A673 (cell line): ENCODE results near the gene BACH2.

Experiments used
- CTCF ChIP-seq: fragments of 300-800, 200-600 bp; sonication (generic); conservative IDR thresholded peaks from 2 replicates; pipeline ENCODE4 v1.5.1; 2017; ENCODE audit warnings: low read depth, mild to moderate bottlenecking, antibody characterized with exemption, low read length, moderate library complexity, mixed read lengths
- EZH2 ChIP-seq: fragments of 200-600 bp; sonication (generic); IDR thresholded peaks from 2 replicates; pipeline ENCODE4 v1.6.1; 2017; ENCODE audit warnings: borderline replicate concordance, low read depth, mild to moderate bottlenecking, mixed read lengths, antibody characterized with exemption, low read length; ENCODE audit not compliant: poor library complexity, severe bottlenecking

GRCh38 chr6:90179190-90180169 lies 117.2 kb downstream of the BACH2 start:
- peak; percentile 61 for TF ChIP-seq CTCF
- TF ChIP-seq EZH2: no peak
